HepG2 (cell line): ENCODE results near the gene IFRD1. TPM values are rescaled to one million over a fixed set of nuclear protein-coding genes. Genes with fewer than 3 reads are reported as not detected.
A peak's percentile ranks its signal among the peaks of the same experiment; 100 is the strongest.

Experiments used
- CBFB ChIP-seq: sonication (generic); formaldehyde crosslinking; IDR thresholded peaks from 2 replicates; pipeline ENCODE4 v1.4.0; 2020; ENCODE audit warnings: missing genetic modification reagents
- GABPB1 ChIP-seq: IDR thresholded peaks from 2 replicates; pipeline ENCODE4 v1.6.1; 2016; ENCODE audit warnings: mild to moderate bottlenecking, missing genetic modification reagents, moderate library complexity, missing compliant biosample characterization
- KDM5A ChIP-seq: fragments of 200-600 bp; sonication (generic); IDR thresholded peaks from 2 replicates; pipeline ENCODE4 v1.7.0; 2018; ENCODE audit warnings: antibody characterized with exemption, mild to moderate bottlenecking, low read length, borderline replicate concordance
- PCBP1 ChIP-seq: fragments of 200-400 bp; formaldehyde crosslinking; IDR thresholded peaks from 2 replicates; pipeline ENCODE4 v1.6.1; 2017; ENCODE audit warnings: mild to moderate bottlenecking, low read depth, low read length, borderline replicate concordance
- REL ChIP-seq: sonication (generic); formaldehyde crosslinking; conservative IDR thresholded peaks from 2 replicates; pipeline ENCODE4 v1.8.0; 2022; ENCODE audit warnings: mild to moderate bottlenecking, missing genetic modification reagents, moderate library complexity
- SAP130 ChIP-seq: IDR thresholded peaks from 2 replicates; pipeline ENCODE4 v1.6.1; 2016; ENCODE audit warnings: low read depth
- TBX3 ChIP-seq: fragments of 450-650 bp; IDR thresholded peaks from 2 replicates; pipeline ENCODE4 v1.6.1; 2017; ENCODE audit warnings: antibody characterized with exemption, mild to moderate bottlenecking, inconsistent platforms, borderline replicate concordance
- ZBED4 ChIP-seq: sonication (generic); formaldehyde crosslinking; IDR thresholded peaks from 2 replicates; pipeline ENCODE4 v1.4.0; 2020; ENCODE audit warnings: missing genetic modification reagents, borderline replicate concordance
- ZBTB21 ChIP-seq: sonication (generic); formaldehyde crosslinking; IDR thresholded peaks from 2 replicates; pipeline ENCODE4 v1.4.0; 2020; ENCODE audit warnings: missing genetic modification reagents
- ZBTB38 ChIP-seq: sonication (generic); formaldehyde crosslinking; IDR thresholded peaks from 2 replicates; pipeline ENCODE4 v1.5.1; 2020; ENCODE audit warnings: mild to moderate bottlenecking, missing genetic modification reagents
- ZC3H4 ChIP-seq: sonication (generic); formaldehyde crosslinking; IDR thresholded peaks from 2 replicates; pipeline ENCODE4 v1.4.0; 2020; ENCODE audit warnings: missing genetic modification reagents, borderline replicate concordance
- ZNF20 ChIP-seq: sonication (generic); formaldehyde crosslinking; IDR thresholded peaks from 2 replicates; pipeline ENCODE4 v1.4.0; 2020; ENCODE audit warnings: mild to moderate bottlenecking, moderate library complexity, missing genetic modification reagents
- ZNF235 ChIP-seq: sonication (generic); formaldehyde crosslinking; IDR thresholded peaks from 2 replicates; pipeline ENCODE4 v1.8.1; 2023; ENCODE audit warnings: mild to moderate bottlenecking, missing genetic modification reagents, borderline replicate concordance
- ZNF34 ChIP-seq: sonication (generic); formaldehyde crosslinking; IDR thresholded peaks from 2 replicates; pipeline ENCODE4 v1.4.0; 2020; ENCODE audit warnings: mild to moderate bottlenecking, missing genetic modification reagents, borderline replicate concordance
- ZNF383 ChIP-seq: sonication (generic); formaldehyde crosslinking; IDR thresholded peaks from 2 replicates; pipeline ENCODE4 v1.4.0; 2020; ENCODE audit warnings: missing genetic modification reagents, mild to moderate bottlenecking, borderline replicate concordance
- ZNF501 ChIP-seq: sonication (generic); formaldehyde crosslinking; IDR thresholded peaks from 2 replicates; pipeline ENCODE4 v1.5.1; 2020; ENCODE audit warnings: mild to moderate bottlenecking, moderate library complexity, missing genetic modification reagents
- ZNF558 ChIP-seq: sonication (generic); formaldehyde crosslinking; IDR thresholded peaks from 2 replicates; pipeline ENCODE4 v1.9.0; 2022; ENCODE audit warnings: mild to moderate bottlenecking, missing genetic modification reagents, borderline replicate concordance
- ZNF614 ChIP-seq: IDR thresholded peaks from 2 replicates; pipeline ENCODE4 v1.6.1; 2018; ENCODE audit warnings: missing biosample characterization, missing genetic modification reagents, inconsistent platforms, borderline replicate concordance
- ZNF746 ChIP-seq: sonication (generic); formaldehyde crosslinking; IDR thresholded peaks from 2 replicates; pipeline ENCODE4 v1.8.0; 2022; ENCODE audit warnings: mild to moderate bottlenecking, missing genetic modification reagents
- ZNF747 ChIP-seq: sonication (generic); formaldehyde crosslinking; IDR thresholded peaks from 2 replicates; pipeline ENCODE4 v1.8.1; 2023; ENCODE audit warnings: missing genetic modification reagents, mild to moderate bottlenecking, borderline replicate concordance
- ZNF749 ChIP-seq: sonication (generic); formaldehyde crosslinking; IDR thresholded peaks from 2 replicates; pipeline ENCODE4 v1.8.0; 2022; ENCODE audit warnings: mild to moderate bottlenecking, missing genetic modification reagents, moderate library complexity, borderline replicate concordance
- ZSCAN31 ChIP-seq: sonication (generic); formaldehyde crosslinking; IDR thresholded peaks from 2 replicates; pipeline ENCODE4 v1.5.0; 2020; ENCODE audit warnings: low read depth, mild to moderate bottlenecking, missing genetic modification reagents
- polyA plus RNA-seq, 8 experiments: library from polyadenylated mRNA; depleted of rRNA in 3 of 8; stranded (reverse) in 7 of 8; unstranded in 1 of 8; fragments of >200 nt; fragmentation: Illumina TruSeq in 4 of 8; extraction: Trizol in 4 of 8; gene quantifications; 2 replicates each; pipeline versions ENCODE4 v1.2.1 to v1.2.3, GENCODE V29; 2011 to 2016; ENCODE audit warnings: low read depth in 4 of 8, missing spikeins in 1 of 8, mixed read lengths in 1 of 8; ENCODE audit not compliant: insufficient read depth in 1 of 8
- total RNA-seq, 5 experiments: library from RNA; depleted of rRNA; stranded (reverse); fragments of >200 nt; fragmentation: Illumina TruSeq; extraction: Trizol; gene quantifications; 2 replicates each; pipeline ENCODE4 v1.2.3, GENCODE V29; 2016; ENCODE audit warnings: low read depth in 1 of 5

IFRD1 gene
- total and polyA plus RNA-seq, 2 of the 13 experiments (the other 11 are each of a cell fraction or from before 2014, with no cell fraction given), result 50.9 to 55.5 TPM

DNA sequence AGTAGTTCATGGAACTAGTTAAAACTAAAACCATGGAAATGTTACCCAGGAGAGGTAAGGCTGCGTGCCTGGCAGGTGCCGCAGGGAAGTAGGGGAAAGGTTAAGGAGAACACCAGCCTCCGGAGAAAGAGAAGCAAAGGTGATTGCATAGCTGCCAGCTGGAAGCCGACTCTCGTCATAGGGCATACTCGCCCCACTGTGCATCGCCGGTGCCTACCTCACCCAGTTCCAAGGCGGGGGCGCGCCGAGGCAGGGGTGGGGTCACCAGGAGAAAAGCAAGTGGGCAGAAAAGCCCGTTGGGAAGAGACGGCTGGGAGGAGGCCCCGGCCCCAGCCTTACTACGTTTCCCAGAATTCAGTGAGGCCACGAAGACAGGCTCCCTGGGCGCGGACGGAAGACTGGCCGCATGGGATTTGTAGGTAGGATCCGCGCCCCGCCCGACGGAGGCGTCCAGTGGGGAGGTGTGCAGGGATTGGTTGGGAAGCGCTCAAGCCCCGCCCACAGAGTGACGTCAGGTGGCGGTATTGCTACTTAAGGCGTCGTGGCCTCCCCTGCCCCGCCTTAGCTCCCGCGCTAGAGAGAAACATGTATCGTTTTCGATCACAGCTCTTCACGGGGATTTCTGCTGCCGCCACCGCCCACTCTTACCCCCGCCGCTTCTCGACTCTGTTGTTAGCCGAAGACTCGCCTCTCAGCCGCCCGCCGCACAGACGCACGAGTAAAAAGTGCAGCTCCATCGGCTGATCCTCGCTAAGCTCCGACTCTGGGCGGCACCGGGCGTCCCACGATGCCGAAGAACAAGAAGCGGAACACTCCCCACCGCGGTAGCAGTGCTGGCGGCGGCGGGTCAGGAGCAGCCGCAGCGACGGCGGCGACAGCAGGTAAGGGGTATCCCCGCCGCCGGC is at the start of gene IFRD1 (continued):
- TF ChIP-seq REL (CRISPR knock-in tag), result peak; percentile 38; the same call in 1 of the 2 replicates
- TF ChIP-seq ZNF558 (CRISPR knock-in tag), result 0 out of 2 replicates have a peak, but pooled peaks have one; percentile 81
- no peak for TF ChIP-seq ZNF235 (CRISPR knock-in tag)
- no peak; the same call in 1 of the 2 replicates for TF ChIP-seq SAP130 (CRISPR knock-in tag)
- TF ChIP-seq ZBED4 (CRISPR knock-in tag), result peak; percentile 8; the same call in 1 of the 2 replicates
- TF ChIP-seq ZNF34 (CRISPR knock-in tag), result no peak
- peak; percentile 60 for TF ChIP-seq ZNF501 (CRISPR knock-in tag)
- peak; percentile 42 for TF ChIP-seq ZBTB38 (CRISPR knock-in tag)
- no peak for TF ChIP-seq ZBTB21 (CRISPR knock-in tag)
- 0 out of 2 replicates have a peak, but pooled peaks have one; percentile 41 for TF ChIP-seq ZC3H4 (CRISPR knock-in tag)
- 0 out of 2 replicates have a peak, but pooled peaks have one; percentile 47 for TF ChIP-seq ZNF383 (CRISPR knock-in tag)
- no peak for TF ChIP-seq TBX3
- TF ChIP-seq GABPB1 (CRISPR knock-in tag), result peak; percentile 79
- TF ChIP-seq ZNF20 (CRISPR knock-in tag), result no peak
- no peak for TF ChIP-seq ZNF749 (CRISPR knock-in tag)
- peak; percentile 3; the same call in 1 of the 2 replicates for TF ChIP-seq ZSCAN31 (CRISPR knock-in tag)
- no peak; the same call in 1 of the 2 replicates for TF ChIP-seq CBFB (CRISPR knock-in tag)
- 0 out of 2 replicates have a peak, but pooled peaks have one; percentile 6 for TF ChIP-seq ZNF614 (CRISPR knock-in tag)
- TF ChIP-seq PCBP1, result 0 out of 2 replicates have a peak, but pooled peaks have one; percentile 71
- TF ChIP-seq ZNF746 (CRISPR knock-in tag), result 0 out of 2 replicates have a peak, but pooled peaks have one; percentile 13
- TF ChIP-seq KDM5A, result peak; percentile 54; the same call in 1 of the 2 replicates
- TF ChIP-seq ZNF747 (CRISPR knock-in tag), result 0 out of 2 replicates have a peak, but pooled peaks have one; percentile 19
